NT2/D1 (cell line): Measurements from ENCODE around the gene NFKBIE.

Source experiments
- SUZ12 ChIP-seq: IDR thresholded peaks from 2 replicates; pipeline ENCODE4 v1.6.1; 2011; ENCODE audit not compliant: insufficient read length, insufficient read depth; ENCODE audit errors: extremely low read depth
- YY1 ChIP-seq: IDR thresholded peaks from 2 replicates; pipeline ENCODE4 v1.6.1; 2011; ENCODE audit not compliant: insufficient read length, insufficient read depth
- ZNF274 ChIP-seq: IDR thresholded peaks from 2 replicates; pipeline ENCODE4 v1.6.1; 2011; ENCODE audit warnings: mild to moderate bottlenecking, low read depth, low read length

DNA sequence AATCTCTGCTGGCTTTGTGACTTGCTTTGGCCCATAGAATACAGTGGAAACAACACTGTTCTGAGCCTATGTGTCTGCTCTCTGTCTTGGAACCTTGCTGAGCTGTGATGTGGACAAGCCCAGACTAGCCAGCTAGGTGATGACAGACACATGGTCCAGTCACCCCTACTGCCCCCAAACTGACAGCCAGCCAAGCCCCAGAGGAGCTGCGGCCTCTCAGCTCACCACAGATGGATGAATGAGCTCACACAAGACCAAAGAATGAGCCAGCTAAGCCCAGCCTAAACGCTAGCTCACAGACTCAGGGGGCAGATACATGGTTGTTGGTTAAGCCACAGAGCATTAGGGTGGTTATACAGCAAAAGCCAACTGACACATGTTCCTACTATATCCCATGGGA, 43.7 kb upstream of the NFKBIE start:
- no peak for TF ChIP-seq YY1
- TF ChIP-seq ZNF274, result no peak
- no peak for TF ChIP-seq SUZ12
